GM20000 (cell line): Measurements from ENCODE around the gene IL25.
"Not testable (repeated sequence)": the region's sequence is repeated elsewhere in the genome, so short reads cannot be mapped to it uniquely, and the experiment has no call there.

Experiments
- DNase-seq: peaks from one replicate; pipeline ENCODE4 v3.0.0; 2012; ENCODE audit warnings: low spot score
- TF ChIP-seq, protein P1 (sequence below): IDR thresholded peaks from 2 replicates; pipeline ENCODE4 v1.5.1; 2012; ENCODE audit warnings: mild to moderate bottlenecking, control low read depth; ENCODE audit errors: extremely low read depth, missing control alignments

The IL25 gene

GRCh38 chr14:23414906-23415820 is 42.6 kb downstream of the IL25 start:
- TF ChIP-seq, protein P1, sequence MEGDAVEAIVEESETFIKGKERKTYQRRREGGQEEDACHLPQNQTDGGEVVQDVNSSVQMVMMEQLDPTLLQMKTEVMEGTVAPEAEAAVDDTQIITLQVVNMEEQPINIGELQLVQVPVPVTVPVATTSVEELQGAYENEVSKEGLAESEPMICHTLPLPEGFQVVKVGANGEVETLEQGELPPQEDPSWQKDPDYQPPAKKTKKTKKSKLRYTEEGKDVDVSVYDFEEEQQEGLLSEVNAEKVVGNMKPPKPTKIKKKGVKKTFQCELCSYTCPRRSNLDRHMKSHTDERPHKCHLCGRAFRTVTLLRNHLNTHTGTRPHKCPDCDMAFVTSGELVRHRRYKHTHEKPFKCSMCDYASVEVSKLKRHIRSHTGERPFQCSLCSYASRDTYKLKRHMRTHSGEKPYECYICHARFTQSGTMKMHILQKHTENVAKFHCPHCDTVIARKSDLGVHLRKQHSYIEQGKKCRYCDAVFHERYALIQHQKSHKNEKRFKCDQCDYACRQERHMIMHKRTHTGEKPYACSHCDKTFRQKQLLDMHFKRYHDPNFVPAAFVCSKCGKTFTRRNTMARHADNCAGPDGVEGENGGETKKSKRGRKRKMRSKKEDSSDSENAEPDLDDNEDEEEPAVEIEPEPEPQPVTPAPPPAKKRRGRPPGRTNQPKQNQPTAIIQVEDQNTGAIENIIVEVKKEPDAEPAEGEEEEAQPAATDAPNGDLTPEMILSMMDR = no peak

DNA sequence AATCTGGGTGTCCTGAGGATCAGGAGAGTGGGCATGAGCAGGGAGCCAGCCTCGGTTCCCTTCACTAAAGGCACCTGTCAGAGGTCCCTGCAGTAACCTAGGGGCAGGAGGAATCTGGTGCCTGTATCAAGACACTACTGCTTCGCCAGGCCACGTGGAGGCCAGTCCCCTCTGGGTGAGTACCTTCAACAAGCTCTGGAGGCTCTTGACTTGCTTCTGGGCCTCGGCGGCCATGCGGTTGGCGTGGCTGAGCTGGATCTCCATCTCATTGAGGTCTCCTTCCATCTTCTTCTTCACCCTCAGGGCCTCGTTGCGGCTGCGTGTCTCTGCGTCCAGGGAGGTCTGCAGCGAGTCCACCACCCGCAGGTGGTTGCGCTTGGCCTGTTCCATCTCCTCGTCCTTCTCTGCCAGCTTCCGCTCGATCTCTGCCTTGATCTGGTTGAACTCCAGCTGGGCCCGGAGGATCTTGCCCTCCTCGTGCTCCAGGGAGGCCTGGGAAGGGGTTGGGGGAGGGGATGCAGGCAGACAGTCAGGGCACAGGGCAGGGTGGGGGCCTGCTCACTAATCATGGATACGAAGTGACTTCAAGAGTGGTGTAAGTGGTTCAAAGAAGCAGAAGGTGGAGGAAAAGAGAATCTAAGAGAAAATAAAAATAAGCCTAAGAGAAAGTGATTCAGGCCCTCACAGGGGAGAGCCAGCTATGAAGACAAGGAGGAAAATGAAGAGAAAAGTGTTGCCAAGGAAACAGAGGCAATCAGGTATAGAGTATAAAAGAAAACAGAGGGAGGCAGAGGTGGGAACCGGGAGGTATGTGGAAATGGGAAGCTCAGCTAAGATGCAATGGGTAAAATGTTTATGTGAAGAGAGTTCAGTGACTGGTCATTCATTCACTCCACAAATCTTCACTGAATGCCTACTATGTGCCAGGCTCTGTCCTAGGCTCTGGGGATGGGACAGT is 43.5 kb downstream of the IL25 start:
- TF ChIP-seq, protein P1 = no peak
- DNase-seq = no peak

More at GRCh38 chr14:23414906-23415820, 42.6 kb downstream of the IL25 start:
- DNase-seq = no peak

- no peak for DNase-seq
- TF ChIP-seq, protein P1 = no peak
Observed at GRCh38 chr14:23416801-23417200, 44.2 kb downstream of the IL25 start.

GRCh38 chr14:23417269-23417668 is 44.7 kb downstream of the IL25 start:
- DNase-seq = not testable (repeated sequence)

GRCh38 chr14:23418021-23418420 is 45.4 kb downstream of the IL25 start:
- no peak for DNase-seq
- TF ChIP-seq, protein P1 = no peak

DNA sequence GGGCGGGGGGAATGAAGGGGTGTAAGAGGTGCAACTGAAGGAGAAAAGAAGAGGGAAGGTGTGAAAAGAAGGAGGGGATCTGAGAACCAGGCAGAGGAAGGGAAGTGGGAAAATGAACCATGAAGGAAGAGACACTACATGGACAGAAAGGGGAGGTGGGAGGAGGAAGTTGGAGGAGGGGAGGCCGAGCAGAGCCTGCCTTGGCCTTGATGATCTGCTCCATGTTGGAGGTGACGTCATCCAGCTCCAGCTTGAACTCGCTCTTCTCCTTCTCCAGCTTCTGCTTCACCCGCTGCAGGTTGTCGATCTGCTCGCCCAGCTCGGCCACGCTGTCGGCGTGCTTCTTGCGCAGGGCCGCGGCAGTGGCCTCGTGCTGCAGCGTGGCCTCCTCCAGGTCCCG is 47.0 kb downstream of the IL25 start:
- not testable (repeated sequence) for DNase-seq

- TF ChIP-seq, protein P1 = no peak
- DNase-seq = no peak
Observed at GRCh38 chr14:23421594-23421993, 49.0 kb downstream of the IL25 start.

DNA sequence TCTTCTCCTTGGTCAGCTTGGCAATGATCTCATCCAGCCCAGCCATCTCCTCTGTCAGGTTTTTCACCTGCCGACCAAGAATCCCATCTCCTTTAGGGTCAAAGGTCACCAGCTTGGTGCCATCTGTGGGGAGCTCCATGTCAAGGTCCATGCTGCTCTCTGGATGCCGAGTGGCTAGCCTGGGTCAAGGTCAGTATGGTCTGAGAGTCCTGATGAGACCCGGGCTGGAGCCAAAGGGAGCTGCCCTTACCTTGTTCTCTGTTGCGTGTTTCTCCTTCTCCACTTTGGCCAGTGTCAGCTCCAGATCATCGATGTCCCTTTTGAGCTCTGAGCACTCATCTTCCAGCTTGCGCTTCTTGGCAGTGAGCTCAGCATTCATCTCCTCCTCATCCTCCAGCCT is 51.0 kb downstream of the IL25 start:
- DNase-seq = no peak
- TF ChIP-seq, protein P1 = no peak
